GM23248 (cell line): ENCODE results near the gene PKD1. TPM values are rescaled to one million over a fixed set of nuclear protein-coding genes. Genes with fewer than 3 reads are reported as not detected.

Source experiments
- DNase-seq: peaks from one replicate; pipeline ENCODE4 v3.0.0-alpha.2; 2015
- H2AFZ ChIP-seq: fragments of 200-600 bp; sonication (generic); 2 replicates; pipeline ENCODE4 v1.6.1; 2016; ENCODE audit warnings: antibody characterized with exemption
- H3F3A ChIP-seq: fragments of 200-600 bp; sonication (generic); 2 replicates; pipeline ENCODE4 v1.6.1; 2016; ENCODE audit warnings: mild to moderate bottlenecking, antibody characterized with exemption, mixed run types; ENCODE audit not compliant: insufficient read depth
- H3K27ac ChIP-seq: fragments of 200-600 bp; sonication (generic); 2 replicates; pipeline ENCODE4 v1.5.1; 2016; ENCODE audit warnings: mild to moderate bottlenecking
- H3K27me3 ChIP-seq: fragments of 200-600 bp; sonication (generic); replicated peaks from 2 replicates; pipeline ENCODE4 v1.6.1; 2016; ENCODE audit warnings: mild to moderate bottlenecking; ENCODE audit not compliant: insufficient read depth
- H3K36me3 ChIP-seq: fragments of 200-600 bp; sonication (generic); 2 replicates; pipeline ENCODE4 v1.6.1; 2016; ENCODE audit warnings: low read depth, mild to moderate bottlenecking
- H3K4me1 ChIP-seq: fragments of 200-600 bp; sonication (generic); 2 replicates; pipeline ENCODE4 v1.6.1; 2016; ENCODE audit warnings: mild to moderate bottlenecking; ENCODE audit not compliant: insufficient read depth
- H3K4me2 ChIP-seq: fragments of 200-600 bp; sonication (generic); one replicate; pipeline ENCODE4 v1.6.1; 2016; ENCODE audit warnings: mild to moderate bottlenecking; ENCODE audit not compliant: unreplicated experiment
- H3K4me3 ChIP-seq: fragments of 200-600 bp; sonication (generic); 2 replicates; pipeline ENCODE4 v1.5.1; 2016; ENCODE audit warnings: mild to moderate bottlenecking
- H3K79me2 ChIP-seq: fragments of 200-600 bp; sonication (generic); 2 replicates; pipeline ENCODE4 v1.6.1; 2016; ENCODE audit warnings: mild to moderate bottlenecking; ENCODE audit not compliant: insufficient read depth
- H3K9ac ChIP-seq: fragments of 200-600 bp; sonication (generic); 2 replicates; pipeline ENCODE4 v1.6.1; 2016; ENCODE audit warnings: mild to moderate bottlenecking
- H3K9me2 ChIP-seq: fragments of 200-600 bp; sonication (generic); 2 replicates; pipeline ENCODE4 v1.6.1; 2016; ENCODE audit warnings: mixed run types, mild to moderate bottlenecking, moderate library complexity; ENCODE audit not compliant: insufficient read depth
- H3K9me3 ChIP-seq: fragments of 200-600 bp; sonication (generic); one replicate; pipeline ENCODE4 v1.6.1; 2017; ENCODE audit warnings: low read depth
- H4K20me1 ChIP-seq: fragments of 200-600 bp; sonication (generic); 2 replicates; pipeline ENCODE4 v1.6.0; 2016; ENCODE audit not compliant: insufficient read depth
- EZH2 ChIP-seq: fragments of 200-600 bp; sonication (generic); IDR thresholded peaks from 2 replicates; pipeline ENCODE4 v1.6.1; 2018; ENCODE audit warnings: antibody characterized with exemption, mild to moderate bottlenecking; ENCODE audit not compliant: insufficient read depth, poor library complexity, severe bottlenecking
- EZH2phosphoT487 ChIP-seq: fragments of 200-600 bp; sonication (generic); IDR thresholded peaks from 2 replicates; pipeline ENCODE4 v1.6.1; 2018; ENCODE audit warnings: antibody characterized with exemption, moderate library complexity, mild to moderate bottlenecking, low read depth; ENCODE audit not compliant: insufficient read depth
- WGBS, 2 experiments: methylation state at CpG; one replicate each; pipeline ENCODE4 v1.1.6; 2015 to 2017; ENCODE audit warnings: low lambda C conversion rate in 2 of 2, low coverage in 1 of 2; ENCODE audit errors: missing lambda C conversion rate in 2 of 2; 5-methylcytosine and 5-hydroxymethylcytosine counted together
- in situ Hi-C: fragments of 300-500 bp; cut with MboI; formaldehyde crosslinking; loops from 2 replicates; pipeline ENCODE4 v1.15.0; 2020
- polyA plus RNA-seq: library from polyadenylated mRNA; unstranded; fragments of >200 nt; fragmentation: Nextera tagmentation; extraction: Ambion mirVana; gene quantifications from 2 replicates; pipeline ENCODE4 v1.2.1, GENCODE V29; 2016
- total RNA-seq: library from RNA; depleted of rRNA; stranded (reverse); fragments of >200 nt; shearing (Covaris generic); gene quantifications from 2 replicates; pipeline ENCODE4 v1.2.3, GENCODE V29; 2014

PKD1 gene
- total and polyA plus RNA-seq, 2 experiments from 2014 or later = 48.4 to 201 TPM

DNA sequence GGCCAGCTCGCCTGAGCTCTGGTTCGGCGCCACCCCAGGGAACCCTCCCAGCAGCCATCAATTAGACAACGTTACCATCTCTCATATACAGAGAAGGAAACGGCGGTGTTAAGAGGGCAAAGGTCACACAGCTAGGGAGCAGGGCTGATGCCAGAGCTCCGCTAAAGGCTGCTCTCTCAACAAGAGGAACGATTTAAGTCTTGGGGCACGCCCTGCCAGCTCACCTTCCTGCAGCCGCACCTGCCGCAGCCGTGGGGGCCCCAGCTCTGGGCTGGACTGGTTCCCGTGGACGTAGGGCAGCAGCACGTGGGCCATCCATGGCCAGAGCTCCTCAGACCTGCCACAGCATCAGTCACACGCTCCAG is 43.5 kb downstream of the PKD1 start:
- Histone ChIP-seq H4K20me1 (no peaks in the 10 kb centered on the region), H3K9me2 (no peaks in the 10 kb centered on the region), H3K27me3 (no peaks in the 10 kb centered on the region), H3K36me3 (peaks cover 50% of the 10 kb centered on the region; the same call in 1 of the 2 replicates), H2AFZ (no peak overlapping the region), H3K4me1 (no peaks in the 10 kb centered on the region), H3K79me2 (peaks cover 20% of the 10 kb centered on the region; the same call in 1 of the 2 replicates), H3K9ac (no peak overlapping the region), H3K9me3 (no peaks in the 10 kb centered on the region), H3K4me3 (no peak overlapping the region), H3K27ac (no peak overlapping the region), H3F3A (peaks cover 22% of the 10 kb centered on the region; the same call in 1 of the 2 replicates), H3K4me2 (no peak overlapping the region)
- 95 to 97% methylated on average over 12 to 16 of the region's 16 CpGs for WGBS, 2 experiments
- DNase-seq = no peak
- in situ Hi-C loops = no loop called here
- no peak for TF ChIP-seq EZH2phosphoT487
- no peak for TF ChIP-seq EZH2

DNA sequence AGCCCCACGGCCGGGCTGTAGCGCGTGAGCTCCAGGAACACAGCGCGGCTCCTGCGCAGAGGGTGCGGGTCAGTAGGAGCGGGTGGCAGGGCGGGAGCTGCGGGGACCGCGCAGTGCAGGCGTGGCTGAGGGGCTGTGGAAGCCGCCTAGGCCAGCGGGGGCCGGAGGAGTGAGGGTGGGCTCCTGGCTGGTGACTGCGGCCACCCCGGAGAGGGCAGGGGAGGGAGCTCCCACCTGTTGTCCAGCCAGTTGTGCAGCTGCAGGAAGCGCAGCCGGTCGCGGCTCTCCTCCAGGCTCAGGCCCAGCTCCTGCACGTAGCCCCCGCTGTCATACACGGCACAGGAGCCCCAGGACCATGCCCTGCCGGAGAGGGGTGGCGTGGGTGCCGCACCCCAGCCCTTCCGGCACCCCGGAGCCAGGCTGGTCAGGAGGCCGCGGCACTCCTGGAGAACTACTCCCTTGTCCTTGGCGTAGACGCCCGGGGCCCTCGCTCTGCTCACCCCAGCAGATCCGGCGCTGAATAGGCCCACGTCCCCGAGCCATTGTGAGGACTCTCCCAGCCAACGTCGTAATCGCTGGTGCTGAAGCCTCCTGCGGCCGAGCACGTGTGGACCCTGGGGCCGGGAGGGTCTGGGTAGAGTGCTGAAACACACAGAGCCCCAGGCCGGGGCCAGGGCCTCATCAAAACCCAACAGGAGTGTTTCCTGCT is 44.0 kb downstream of the PKD1 start:
- Histone ChIP-seq H3K4me1 (no peaks in the 10 kb centered on the region), H3K4me2 (no peak overlapping the region), H3K9me3 (no peaks in the 10 kb centered on the region), H3K79me2 (peaks cover 19% of the 10 kb centered on the region; the same call in 1 of the 2 replicates), H3K27ac (no peak overlapping the region), H3K9me2 (no peaks in the 10 kb centered on the region), H3K36me3 (peaks cover 48% of the 10 kb centered on the region; the same call in 1 of the 2 replicates), H3K4me3 (no peak overlapping the region), H2AFZ (no peak overlapping the region), H3K9ac (no peak overlapping the region), H4K20me1 (no peaks in the 10 kb centered on the region), H3K27me3 (no peaks in the 10 kb centered on the region), H3F3A (peaks cover 22% of the 10 kb centered on the region; the same call in 1 of the 2 replicates)
- 95 to 96% methylated on average over 42 to 46 of the region's 49 CpGs for WGBS, 2 experiments
- DNase-seq = no peak
- TF ChIP-seq EZH2phosphoT487 (no peak), EZH2 (no peak)
- in situ Hi-C loops = no loop called here

DNA sequence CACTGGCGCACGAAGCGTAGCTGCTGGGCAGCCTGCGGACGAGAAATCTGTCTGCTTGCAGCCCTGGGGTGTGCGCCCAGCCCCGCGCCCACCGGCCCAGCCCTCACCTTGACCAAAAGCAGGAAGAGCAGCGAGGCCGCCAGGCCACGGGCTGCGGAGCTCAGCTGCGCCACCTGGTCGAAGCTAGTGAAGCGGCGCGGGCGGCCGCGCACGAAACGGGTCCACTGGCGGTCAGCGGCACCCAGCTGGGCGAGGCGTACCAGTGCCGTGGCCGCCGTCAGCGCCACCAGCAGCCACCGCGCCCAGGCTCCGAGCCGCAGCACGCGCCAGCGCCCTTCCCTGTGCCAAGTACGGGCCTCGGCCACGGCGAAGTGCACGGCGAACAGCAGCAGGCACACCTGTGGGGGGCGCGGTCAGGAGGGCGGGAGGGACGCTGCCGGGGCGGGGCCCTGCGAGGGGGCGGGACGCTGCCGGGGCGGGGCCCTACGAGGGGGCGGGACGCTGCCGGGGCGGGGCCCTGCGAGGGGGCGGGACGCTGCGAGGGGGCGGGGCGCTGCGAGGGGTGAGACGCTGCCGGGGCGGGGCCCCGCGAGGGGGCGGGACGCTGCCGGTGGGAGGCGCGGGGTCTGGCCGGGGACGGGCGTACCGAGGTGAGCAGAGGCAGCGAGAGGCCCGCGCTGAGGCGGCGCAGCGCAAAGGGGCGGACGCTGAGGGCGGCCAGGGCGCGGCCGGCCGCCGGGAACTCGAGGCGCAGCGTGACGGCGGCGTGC is 44.7 kb downstream of the PKD1 start:
- TF ChIP-seq EZH2phosphoT487 = no peak
- no peak for TF ChIP-seq EZH2
- 77 to 94% methylated on average over 55 to 95 of the region's 101 CpGs for WGBS, 2 experiments
- peak; percentile 62 for DNase-seq
- Histone ChIP-seq H3K36me3 (peaks cover 41% of the 10 kb centered on the region; the same call in 1 of the 2 replicates), H3K4me3 (no peak overlapping the region), H3K9me3 (no peaks in the 10 kb centered on the region), H4K20me1 (no peaks in the 10 kb centered on the region), H3K9me2 (no peaks in the 10 kb centered on the region), H3K27me3 (no peaks in the 10 kb centered on the region), H3K4me2 (no peak overlapping the region), H3K4me1 (no peaks in the 10 kb centered on the region), H2AFZ (no peak overlapping the region), H3F3A (peaks cover 15% of the 10 kb centered on the region; the same call in 1 of the 2 replicates), H3K27ac (no peak overlapping the region), H3K9ac (no peak overlapping the region), H3K79me2 (peaks cover 12% of the 10 kb centered on the region; the same call in 1 of the 2 replicates)
- in situ Hi-C loops = no loop called here

DNA sequence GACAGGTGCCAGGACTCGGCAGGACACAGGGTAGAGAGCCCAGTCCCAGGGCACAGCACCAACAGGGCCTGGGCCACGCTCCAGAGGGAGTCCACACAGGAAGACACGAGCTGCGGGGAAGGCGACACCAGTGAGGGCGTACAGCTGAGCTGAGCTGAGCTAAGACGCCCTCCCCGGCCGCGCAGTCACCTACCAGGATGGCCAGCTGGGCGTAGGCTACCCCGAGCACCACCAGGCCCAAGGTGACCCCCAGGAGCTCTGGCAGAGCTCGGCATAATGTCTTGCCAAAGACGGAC is 45.3 kb downstream of the PKD1 start:
- Histone ChIP-seq H3K27me3 (no peaks in the 10 kb centered on the region), H3K4me1 (no peaks in the 10 kb centered on the region), H3K9me2 (no peaks in the 10 kb centered on the region), H3K4me3 (no peak overlapping the region), H3K9me3 (no peaks in the 10 kb centered on the region), H3K9ac (no peak overlapping the region), H2AFZ (no peak overlapping the region), H3K79me2 (peaks cover 9% of the 10 kb centered on the region; the same call in 1 of the 2 replicates), H3K4me2 (no peak overlapping the region), H3F3A (peaks cover 10% of the 10 kb centered on the region; the same call in 1 of the 2 replicates), H4K20me1 (no peaks in the 10 kb centered on the region), H3K36me3 (peaks cover 38% of the 10 kb centered on the region; the same call in 1 of the 2 replicates), H3K27ac (no peak overlapping the region)
- in situ Hi-C loops = no loop called here
- WGBS, 2 experiments = 94 to 100% methylated on average over 12 to 14 of the region's 14 CpGs
- TF ChIP-seq EZH2phosphoT487 (no peak), EZH2 (no peak)
- DNase-seq = no peak
